GM13977 (cell line): ENCODE results near the gene RABL6.
"Not testable (repeated sequence)": the region's sequence is repeated elsewhere in the genome, so short reads cannot be mapped to it uniquely, and the experiment has no call there.

Source experiments
- DNase-seq: peaks from one replicate; pipeline ENCODE4 v3.0.0; 2012; ENCODE audit warnings: low spot score
- CTCF ChIP-seq: IDR thresholded peaks from 2 replicates; pipeline ENCODE4 v1.5.1; 2012; ENCODE audit warnings: mild to moderate bottlenecking, control low read depth; ENCODE audit not compliant: insufficient read depth; ENCODE audit errors: extremely low read depth, missing control alignments
- in situ Hi-C: fragments of 300-500 bp; cut with MboI; formaldehyde crosslinking; loops from one replicate; pipeline ENCODE4 v1.12.0; 2022; ENCODE audit warnings: low sequenced_read_pairs, low pct_unique_long_range_greater_than_20kb, mixed read lengths, inconsistent platforms; ENCODE audit not compliant: unreplicated experiment

The RABL6 gene

GRCh38 chr9:136766410-136767120, 41.2 kb upstream of the RABL6 start:
- DNase-seq, in situ Hi-C loops: not testable (repeated sequence)

GRCh38 chr9:136769710-136770191, 38.0 kb upstream of the RABL6 start:
- in situ Hi-C loops, result loop anchor here (10.0 kb wide), 1 partner anchor 265 kb away; the partner anchor contains the start of gene FUT7
- TF ChIP-seq CTCF, result peak; percentile 78
- peak; percentile 26 for DNase-seq

More at GRCh38 chr9:136766410-136767120, 41.2 kb upstream of the RABL6 start:
- peak; percentile 60 for TF ChIP-seq CTCF

GRCh38 chr9:136771907-136772415, 35.8 kb upstream of the RABL6 start:
- peak; percentile 7 for DNase-seq
- no peak for TF ChIP-seq CTCF
- in situ Hi-C loops, result loop anchor here (10.0 kb wide), 1 partner anchor 263 kb away; the partner anchor contains the start of gene FUT7

- DNase-seq, result peak; percentile 51
- TF ChIP-seq CTCF, result no peak
- in situ Hi-C loops, result loop anchor here (10.0 kb wide), 1 partner anchor 261 kb away; the partner anchor contains the start of gene FUT7
Observed at GRCh38 chr9:136773386-136774044, 34.2 kb upstream of the RABL6 start.

GRCh38 chr9:136774416-136775045, 33.2 kb upstream of the RABL6 start:
- no peak for TF ChIP-seq CTCF
- peak; percentile 2 for DNase-seq
- in situ Hi-C loops, result loop anchor here (10.0 kb wide), 1 partner anchor 260 kb away; the partner anchor contains the start of gene FUT7

GRCh38 chr9:136775191-136775590, 32.6 kb upstream of the RABL6 start:
- in situ Hi-C loops, result loop anchor here (10.0 kb wide), 1 partner anchor 260 kb away; the partner anchor contains the start of gene FUT7
- no peak for TF ChIP-seq CTCF
- peak; percentile 2 for DNase-seq
